ENCODE data around the gene NFE2L2.
"Not testable (repeated sequence)": the region's sequence is repeated elsewhere in the genome, so short reads cannot be mapped to it uniquely, and the experiment has no call there.

The NFE2L2 gene

GRCh38 chr2:177264693-177265587 is at the start of gene NFE2L2:
TSS of gene NFE2L2 (minus strand) at chr2:177264727. CDS start at chr2:177264576, 151 bp downstream.
- peak; percentile 97 for DNase-seq

DNA sequence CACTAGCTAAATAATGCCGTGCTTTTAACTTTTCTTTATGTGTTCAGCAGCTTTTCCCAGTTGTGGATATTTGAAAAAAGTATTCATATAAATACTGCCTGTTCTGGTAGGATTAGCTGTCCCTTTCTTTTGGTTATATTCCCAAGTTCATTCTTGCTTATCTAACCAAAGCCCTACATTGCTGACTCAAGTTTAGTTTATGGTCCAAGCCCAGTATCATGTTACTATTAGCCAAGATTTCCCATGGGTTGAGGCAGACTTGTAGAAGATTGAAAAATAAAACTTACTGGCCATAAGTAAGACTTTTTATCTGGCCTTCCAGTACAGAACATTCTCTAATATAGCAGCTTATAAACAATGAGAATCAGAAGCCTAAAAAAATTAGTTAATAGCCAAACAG is 49.7 kb upstream of the NFE2L2 start:
- no peak for DNase-seq

DNA sequence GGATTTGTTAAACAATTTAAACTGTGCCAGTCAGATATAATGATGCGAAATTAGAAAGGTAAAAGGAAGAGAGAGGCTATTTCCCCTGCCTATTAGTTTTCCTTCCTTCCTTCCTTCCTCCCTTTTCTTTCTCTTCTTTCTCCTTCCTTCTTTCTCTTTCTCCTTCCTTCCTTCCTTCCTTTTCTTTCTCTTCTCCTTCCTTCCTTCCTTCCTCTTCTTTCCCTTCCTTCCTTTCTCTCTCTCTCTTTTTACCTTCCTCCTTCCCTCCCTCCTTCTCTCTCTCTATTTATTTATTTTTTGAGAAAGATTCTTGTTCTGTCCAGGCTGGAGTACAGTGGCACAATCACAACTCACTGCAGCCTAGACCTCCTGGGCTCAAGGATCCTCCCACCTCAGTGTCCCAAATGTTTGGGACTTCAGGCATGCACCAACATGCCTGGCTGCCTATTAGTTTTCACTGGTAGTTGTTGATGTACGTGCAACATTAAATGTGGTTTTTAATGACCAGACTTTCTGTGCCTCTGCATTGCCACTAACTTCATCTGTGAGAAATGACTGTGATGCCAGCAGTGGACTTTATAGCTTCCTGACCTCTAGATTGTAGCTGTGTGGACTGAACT is 48.7 kb upstream of the NFE2L2 start:
- DNase-seq: no peak

GRCh38 chr2:177312562-177312961 is 48.0 kb upstream of the NFE2L2 start:
- no peak for DNase-seq

DNA sequence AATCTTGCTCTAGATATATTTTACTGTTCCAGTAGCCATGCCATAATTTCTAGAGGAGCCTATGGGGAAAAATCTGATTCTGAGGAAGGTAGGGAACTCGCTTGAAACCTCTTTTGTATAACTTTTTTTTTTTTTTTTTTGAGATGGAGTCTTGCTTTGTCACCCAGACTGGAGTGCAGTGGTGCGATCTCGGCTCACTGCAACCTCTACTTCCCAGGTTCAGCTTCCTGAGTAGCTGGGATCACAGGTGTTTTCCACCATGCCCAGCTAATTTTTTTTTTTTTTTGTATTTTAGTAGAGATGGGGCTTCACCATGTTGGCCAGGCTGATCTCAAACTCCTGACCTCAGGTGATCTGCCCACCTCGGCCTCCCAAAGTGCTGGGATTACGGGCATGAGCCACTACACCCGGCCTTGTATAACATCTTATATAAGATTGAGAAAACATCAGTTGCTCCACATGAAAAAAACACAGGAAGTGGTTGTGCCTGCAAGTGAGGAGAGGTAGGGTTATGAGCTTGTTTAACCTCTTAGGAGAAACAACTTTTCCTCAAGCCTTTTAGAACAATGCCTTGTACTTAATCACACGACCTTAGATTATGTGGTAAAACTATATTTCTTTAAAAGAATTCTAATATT is 45.3 kb upstream of the NFE2L2 start:
- not testable (repeated sequence) for DNase-seq

DNA sequence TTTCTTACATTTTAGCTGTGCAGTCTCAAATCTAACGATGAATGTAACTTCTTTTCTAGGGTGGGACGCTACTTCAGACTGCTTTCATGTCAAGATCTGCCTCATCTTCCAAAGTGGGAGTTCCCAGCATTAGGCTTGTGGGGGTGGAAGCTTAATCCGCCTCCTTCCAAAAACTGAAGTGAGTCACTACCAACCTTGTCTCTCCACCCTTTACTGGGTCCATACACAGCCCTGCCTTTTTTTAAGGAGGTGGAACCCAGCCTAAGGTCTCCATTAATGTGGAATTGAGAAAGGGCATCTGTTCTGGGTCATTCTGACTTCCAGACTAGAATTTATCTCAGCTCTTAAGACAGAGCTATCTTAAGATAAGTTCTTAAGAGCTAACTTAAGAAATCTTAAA is 42.0 kb upstream of the NFE2L2 start:
- DNase-seq: no peak

GRCh38 chr2:177303939-177304338 is 39.4 kb upstream of the NFE2L2 start:
- DNase-seq: no peak

- no peak for DNase-seq
These were observed 38.0 kb upstream of the NFE2L2 start for GRCh38 chr2:177302552-177302951.

DNA sequence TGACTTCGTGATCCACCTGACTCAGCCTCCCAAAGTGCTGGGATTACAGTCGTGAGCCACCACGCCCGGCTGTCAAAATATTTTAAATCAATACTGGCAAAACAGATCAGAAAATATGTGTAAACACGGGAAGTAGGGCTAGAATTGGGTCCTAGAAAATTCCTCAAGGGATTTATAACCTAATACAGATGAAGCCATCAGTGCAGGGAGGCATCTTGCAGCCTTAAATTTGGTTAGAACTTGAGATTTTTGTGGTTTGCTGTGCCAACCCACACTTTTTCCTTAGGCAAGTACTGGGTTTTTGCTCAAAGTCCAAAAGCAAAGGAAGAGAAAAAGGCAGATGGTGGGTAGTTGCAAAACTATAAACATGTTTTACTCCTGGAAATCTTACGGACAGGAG is 33.7 kb upstream of the NFE2L2 start:
- DNase-seq: no peak

GRCh38 chr2:177296040-177296439 is 31.5 kb upstream of the NFE2L2 start:
- DNase-seq: no peak

- no peak for DNase-seq
These were observed 31.0 kb upstream of the NFE2L2 start for GRCh38 chr2:177295484-177295883.

GRCh38 chr2:177291701-177292100 is 27.2 kb upstream of the NFE2L2 start:
- DNase-seq: peak; percentile 62

DNA sequence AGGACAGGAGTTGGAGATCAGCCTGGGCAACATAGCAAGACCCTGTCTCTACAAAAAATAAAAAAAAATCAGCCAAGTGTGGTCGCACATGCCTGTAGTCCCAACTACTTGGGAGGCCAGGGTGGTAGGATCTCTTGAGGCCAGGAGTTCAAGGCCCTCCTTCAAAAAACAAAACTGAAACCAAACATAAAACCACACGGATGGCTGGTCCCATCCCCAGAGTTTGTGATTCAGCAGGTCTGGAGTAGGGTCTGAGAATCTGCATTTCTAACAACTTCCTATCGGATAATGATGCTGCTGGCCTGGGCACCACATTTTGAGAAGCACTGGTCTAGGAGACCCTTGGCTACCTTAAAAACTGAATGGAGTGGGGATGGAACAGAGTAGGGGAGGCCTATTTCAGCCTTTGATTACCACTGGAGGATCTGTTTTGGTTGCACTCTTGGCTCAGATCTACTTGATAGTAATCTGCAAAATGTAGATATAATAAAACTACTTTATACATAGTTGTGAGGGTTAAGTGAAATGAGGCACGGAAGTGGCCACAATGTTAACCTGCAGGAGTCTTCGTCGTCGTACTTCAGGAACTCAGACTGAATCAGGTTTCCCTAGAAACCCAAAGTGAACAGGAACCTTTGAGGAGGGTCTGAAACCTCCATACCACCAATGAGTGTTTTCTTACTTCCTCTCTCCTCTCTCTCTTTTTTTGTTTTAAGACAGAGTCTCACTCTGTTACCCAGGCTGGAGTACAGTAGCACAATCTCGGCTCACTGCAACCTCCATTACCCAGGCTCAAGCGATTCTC is 25.5 kb upstream of the NFE2L2 start:
- no peak for DNase-seq

DNA sequence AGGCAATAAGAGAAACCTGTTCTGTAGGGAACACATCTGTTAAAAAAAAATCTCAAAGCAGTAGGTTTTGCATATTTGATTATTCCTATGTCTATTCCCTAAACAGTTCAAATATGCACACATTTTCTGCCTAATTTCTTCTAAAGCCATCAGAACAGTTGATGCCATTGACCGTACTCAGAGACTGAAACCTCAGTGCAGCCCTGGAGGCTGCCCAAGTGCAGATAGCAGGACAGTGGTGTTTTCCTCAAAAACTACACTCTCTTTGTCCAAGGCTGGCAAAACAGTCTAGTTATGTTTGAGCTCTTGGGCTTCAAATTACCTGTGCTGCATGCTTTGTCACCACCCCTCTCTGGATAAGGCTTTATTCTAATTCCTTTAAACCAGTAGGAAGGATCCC is 23.3 kb upstream of the NFE2L2 start:
- no peak for DNase-seq

DNA sequence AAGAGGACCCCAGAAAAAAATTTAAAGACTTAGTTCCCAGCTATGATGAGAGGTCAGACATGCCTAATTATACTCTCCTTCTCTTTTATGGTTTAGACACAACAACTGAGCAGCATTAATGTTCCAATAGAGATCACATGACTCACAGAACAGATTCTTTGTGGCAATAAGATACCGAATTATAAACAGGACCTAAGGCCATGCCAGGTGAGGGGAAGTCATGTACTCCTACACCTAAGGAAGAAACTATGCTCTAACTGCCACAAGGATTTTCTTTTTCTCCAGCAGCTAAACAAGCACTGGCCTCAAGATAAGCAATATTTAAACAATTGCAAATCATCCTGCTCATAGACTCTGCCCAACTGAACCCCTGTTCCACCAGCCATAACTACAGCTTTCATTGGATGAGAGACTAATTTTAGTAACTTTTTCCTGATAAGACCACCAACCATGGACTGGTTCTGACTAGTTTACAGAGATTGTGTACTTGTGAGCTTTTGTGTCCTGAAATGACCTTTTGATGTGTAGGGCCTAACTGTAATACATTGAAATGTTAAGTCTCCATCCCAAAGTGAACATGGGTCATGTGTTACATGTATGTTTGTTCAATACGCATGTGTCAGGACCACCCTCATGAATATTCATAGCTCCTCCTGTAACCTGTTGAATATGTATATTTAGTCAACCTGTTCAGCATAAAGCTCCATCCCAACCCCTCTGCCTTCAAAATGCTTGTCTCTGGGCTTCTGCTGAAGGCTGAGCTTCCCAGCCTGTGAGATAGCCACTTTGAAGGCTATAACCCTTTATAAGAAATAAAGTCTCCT is 21.6 kb upstream of the NFE2L2 start:
- no peak for DNase-seq

- DNase-seq: no peak
These were observed 20.0 kb upstream of the NFE2L2 start for GRCh38 chr2:177284531-177284930.

DNA sequence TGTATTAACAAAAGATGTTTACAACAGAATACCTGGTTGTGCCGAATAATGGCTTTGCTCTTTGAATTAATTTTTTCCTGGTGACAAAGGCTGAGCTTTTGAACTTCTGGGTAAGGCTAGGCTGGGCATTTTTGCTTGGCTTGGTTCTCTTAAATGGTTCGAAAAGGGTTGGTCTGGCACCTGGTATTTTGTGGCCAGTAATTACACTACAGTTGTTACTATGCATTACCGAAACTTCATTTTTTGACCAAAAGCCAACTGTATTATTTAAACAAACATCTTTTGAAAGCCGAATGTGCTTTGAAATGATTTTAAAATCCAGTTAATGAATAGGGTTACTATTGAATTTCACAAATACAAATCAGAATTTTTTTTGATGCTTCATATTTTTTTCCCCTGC is 19.4 kb upstream of the NFE2L2 start:
- no peak for DNase-seq

GRCh38 chr2:177282787-177283572 is 18.5 kb upstream of the NFE2L2 start:
- no peak for DNase-seq

GRCh38 chr2:177282181-177282641 is 17.7 kb upstream of the NFE2L2 start:
- no peak for DNase-seq

GRCh38 chr2:177281400-177282180 is 17.1 kb upstream of the NFE2L2 start:
- no peak for DNase-seq
